Activated CD4-positive, CD25-positive, alpha-beta regulatory T cell treated with anti-CD3 and anti-CD28 coated beads, Interleukin-2, amount 50 U/mL, for 16 hours (primary cell): ENCODE data around the gene HES4.

ENCODE experiments used
- DNase-seq: peaks from one replicate; pipeline ENCODE4 v3.0.0-alpha.2; 2020; ENCODE audit warnings: low read depth, low spot score

The HES4 gene

DNA sequence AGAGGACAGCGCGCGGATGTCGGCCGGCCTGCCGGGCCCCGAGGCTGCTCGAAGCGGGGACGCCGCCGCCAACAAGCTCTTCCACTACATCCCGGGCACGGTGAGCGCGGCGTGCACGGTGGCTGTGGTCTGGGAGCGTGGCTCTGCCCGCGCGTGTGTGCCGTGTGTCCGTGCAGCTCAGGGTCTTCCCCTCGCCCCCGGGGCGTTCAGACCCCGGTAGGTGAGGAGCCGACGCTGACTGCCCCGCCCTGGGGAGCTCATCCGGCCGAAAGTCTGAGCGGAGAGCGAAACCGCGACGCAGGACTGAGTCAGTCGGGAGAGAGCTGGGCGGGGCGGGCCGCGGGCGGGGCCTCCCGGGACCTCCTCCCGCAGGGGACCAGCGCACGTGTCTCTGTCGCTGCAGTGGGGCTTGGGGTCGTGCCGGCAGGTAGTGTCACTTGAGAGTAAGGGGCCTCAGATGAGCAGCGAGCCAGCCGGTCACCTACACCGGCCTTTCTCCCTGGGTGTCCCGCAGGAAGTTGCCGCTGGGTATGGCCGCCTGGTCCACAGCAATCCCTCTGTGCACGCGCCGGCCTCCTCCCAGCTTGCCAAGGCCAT, 33.1 kb downstream of the HES4 start:
- DNase-seq = peak; percentile 61

DNA sequence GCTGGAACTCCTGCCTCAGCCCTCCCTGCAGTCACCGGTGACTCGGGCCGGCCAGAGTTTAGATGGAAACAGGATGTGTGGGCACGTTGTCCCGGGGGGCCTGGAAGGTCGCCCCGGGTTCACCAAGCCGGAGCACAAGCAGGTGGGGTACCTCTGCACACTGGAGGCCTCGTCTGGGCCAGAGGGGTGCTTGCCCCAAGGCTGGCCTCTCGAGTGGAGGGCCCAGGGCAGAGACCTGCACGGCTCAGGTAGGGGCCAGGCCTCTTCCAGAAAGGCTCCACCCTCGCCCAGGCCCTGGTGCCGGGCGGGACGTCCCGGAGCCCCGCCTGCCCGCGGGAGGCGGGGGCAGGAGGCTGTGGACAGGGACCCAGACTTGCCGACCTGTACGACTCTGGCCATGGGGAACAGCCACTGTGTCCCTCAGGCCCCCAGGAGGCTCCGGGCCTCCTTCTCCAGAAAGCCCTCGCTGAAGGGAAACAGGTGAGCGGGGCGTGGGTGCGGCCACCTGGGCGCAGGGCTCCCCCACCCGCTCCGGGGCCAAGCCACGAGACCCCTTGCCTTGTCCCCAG, 33.7 kb downstream of the HES4 start, which contains the start of gene PLEKHN1:
TSS of gene PLEKHN1 (plus strand) at position 348 of the 569 bp plus-strand sequence. CDS start at position 398, 50 bp downstream.
- no peak for DNase-seq

DNA sequence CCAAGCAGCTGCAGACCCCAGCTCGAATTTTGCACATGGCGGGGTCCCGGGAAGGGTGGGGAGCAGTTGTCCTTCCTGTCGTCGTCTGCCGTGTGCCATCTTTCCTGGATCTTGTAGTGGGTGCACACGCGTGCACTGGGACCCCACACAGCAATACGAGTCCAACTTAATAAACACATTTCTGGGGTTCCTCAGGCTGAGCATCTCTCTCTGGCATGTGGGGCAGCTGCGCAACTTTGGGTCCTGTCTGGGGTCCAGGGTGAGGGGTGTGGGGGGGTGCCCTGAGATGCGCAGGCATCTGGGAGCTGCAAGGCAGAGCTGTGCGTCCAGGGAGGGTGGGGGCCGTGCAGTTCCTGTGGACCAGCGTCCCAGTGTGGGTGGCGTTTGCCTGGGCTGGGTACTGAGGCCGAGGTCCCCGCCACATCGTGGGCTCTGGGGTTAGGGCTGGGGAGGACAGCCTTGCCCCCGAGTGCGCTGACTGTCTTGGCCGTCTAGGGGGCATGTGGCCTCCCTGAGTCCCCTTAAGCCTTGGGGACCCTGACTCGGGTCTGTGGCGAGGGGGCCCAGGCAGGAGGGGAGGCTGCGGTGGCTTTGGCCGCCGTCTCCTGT, 34.3 kb downstream of the HES4 start:
- no peak for DNase-seq

DNA sequence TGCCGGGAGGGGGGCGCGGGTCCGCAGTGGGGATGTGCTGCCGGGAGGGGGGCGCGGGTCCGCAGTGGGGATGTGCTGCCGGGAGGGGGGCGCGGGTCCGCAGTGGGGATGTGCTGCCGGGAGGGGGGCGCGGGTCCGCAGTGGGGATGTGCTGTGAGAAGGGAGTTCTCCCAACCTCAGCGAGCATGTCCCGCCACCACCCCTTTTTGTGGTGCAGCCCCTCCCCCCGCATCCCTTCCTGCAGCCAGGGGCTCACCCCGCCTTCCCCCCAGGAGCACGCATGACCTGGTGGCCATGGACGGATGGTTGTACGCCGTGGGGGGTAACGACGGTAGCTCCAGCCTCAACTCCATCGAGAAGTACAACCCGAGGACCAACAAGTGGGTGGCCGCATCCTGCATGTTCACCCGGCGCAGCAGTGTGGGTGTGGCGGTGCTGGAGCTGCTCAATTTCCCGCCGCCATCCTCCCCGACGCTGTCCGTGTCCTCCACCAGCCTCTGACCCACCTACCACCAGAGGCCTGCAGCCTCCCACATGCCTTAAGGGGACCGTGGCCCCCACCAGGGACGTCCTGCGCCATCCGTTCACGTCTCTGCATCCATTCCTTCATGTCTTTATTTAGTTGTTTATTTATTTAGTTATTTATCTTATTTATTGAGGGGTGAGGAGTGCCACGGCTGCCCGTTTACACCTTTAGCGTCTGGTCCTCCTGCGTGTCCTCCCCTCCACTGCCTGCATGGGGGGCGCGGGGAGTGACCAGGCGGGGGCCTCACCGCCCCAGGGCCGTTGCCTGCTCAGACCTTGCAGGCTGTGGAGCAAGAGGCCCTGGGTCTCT, 35.0 kb downstream of the HES4 start:
- DNase-seq = no peak

DNA sequence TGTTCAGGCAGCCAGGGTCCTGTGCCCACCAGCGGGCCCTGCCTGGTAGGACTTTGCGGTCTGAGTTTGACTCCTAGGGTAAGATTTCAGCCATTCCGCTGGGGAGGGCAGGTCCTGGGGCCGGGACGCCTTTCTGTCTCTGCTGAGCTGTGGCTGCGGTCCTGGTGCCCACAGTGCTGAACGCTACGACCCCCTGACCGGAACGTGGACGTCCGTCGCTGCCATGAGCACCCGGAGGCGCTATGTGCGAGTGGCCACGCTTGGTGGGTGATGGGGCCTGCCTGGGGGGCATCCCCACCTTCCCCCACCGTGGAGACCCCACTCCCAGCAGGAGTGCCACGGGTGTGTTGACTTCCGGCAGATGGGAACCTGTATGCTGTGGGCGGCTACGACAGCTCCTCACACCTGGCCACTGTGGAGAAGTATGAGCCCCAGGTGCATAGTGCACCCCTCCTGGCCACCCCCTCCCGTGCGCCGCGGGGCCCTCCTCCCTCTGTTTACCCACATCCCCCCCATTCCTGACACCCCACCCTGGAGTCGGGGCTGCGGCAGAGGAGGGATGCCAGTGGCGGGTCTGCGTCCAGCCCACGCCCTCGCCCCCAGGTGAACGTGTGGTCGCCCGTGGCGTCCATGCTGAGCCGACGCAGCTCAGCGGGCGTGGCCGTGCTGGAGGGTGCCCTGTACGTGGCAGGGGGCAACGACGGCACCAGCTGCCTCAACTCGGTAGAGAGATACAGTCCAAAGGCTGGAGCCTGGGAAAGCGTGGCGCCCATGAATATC, 36.0 kb downstream of the HES4 start:
- no peak for DNase-seq

DNA sequence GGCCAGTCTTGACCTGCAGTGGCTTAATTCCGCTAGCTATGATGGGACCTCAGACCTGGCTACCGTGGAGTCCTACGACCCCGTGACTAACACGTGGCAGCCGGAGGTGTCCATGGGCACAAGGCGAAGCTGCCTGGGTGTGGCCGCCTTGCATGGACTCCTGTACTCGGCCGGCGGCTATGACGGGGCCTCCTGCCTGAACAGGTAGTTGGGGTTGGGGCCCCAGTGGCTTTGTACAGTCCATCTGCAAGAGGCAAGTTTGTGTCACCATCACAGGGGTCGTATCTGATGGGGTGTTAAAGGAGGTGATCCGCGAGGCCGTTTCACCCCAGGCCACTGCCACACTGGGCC, 36.6 kb downstream of the HES4 start:
- no peak for DNase-seq

DNA sequence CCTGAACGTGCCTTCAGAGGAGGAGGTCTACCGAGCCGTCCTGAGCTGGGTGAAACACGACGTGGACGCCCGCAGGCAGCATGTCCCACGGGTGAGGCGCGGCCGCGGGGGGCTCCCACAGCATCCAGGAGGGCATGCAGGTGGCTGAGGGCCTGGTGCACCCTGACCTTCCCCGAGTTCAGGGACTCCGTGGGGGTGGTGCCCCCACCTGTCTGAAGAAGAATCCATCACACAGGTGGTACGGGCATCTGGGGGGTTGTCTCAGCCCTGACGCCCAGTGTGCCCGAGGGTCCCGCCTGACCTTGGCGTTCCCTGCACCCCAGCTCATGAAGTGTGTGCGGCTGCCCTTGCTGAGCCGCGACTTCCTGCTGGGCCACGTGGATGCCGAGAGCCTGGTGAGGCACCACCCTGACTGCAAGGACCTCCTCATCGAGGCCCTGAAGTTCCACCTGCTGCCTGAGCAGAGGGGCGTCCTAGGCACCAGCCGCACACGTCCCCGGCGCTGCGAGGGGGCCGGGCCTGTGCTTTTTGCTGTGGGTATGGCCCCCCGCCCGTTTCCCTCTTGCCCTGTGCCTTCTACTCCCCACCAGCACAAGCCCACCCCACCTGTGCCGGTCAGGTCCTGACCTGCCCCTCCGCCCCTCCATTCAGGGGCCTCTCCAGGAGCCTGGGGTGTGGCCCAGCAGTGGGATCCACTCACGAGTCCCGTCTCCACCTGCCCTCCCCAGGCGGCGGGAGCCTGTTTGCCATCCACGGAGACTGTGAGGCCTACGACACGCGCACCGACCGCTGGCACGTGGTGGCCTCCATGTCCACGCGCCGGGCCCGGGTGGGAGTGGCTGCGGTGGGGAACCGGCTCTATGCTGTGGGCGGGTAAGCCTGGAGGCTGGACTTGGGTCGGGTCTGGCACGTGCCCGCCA, 37.3 kb downstream of the HES4 start:
- no peak for DNase-seq

DNA sequence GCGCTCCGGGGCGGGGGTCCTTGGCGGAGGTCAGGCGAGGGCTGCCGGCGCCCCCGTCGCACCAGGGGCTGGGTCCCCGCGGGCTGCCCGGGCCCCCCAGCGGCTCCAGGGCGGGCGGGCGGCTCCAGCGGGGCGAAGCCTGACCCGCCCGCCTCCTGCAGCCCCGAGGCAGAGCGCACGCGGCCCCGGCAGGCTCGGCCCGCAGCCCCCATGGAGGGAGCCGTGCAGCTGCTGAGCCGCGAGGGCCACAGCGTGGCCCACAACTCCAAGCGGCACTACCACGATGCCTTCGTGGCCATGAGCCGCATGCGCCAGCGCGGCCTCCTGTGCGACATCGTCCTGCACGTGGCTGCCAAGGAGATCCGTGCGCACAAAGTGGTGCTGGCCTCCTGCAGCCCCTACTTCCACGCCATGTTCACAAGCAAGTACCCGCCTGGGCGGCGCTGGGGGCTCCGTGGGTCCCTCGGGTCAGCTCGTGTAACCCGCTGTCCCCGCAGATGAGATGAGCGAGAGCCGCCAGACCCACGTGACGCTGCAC, 38.7 kb downstream of the HES4 start:
- DNase-seq = no peak

DNA sequence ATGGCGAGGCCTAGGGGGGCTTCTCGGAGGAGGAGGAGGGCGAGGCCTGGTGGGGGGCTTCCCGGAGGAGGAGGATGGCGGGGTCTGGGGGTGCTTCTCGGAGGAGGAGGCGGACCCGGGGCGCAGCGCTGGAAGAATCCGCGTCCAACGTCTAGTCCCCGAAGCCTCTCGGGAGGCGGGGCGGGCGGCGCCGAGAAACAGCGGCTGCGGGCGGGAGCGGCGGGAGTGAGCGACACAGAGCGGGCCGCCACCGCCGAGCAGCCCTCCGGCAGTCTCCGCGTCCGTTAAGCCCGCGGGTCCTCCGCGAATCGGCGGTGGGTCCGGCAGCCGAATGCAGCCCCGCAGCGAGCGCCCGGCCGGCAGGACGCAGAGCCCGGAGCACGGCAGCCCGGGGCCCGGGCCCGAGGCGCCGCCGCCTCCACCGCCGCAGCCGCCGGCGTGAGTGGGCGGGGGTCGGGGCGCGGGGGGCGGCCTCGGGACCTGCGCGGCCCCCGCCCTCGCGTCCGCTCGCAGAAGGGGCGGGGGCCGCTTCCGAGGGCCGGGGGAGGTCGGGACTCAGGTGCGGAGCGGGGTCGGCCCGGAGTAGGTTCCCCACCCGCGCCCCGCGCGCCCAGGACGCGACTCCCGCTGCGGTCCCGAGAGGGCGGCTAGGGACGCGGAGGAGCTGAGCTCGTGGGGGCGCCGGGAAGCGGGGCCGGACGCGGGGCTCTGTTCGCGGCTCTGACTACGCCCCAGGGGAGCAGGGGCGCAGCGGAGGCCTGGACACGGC, 39.4 kb downstream of the HES4 start, which contains the start of gene KLHL17:
TSS of gene KLHL17 (plus strand) at position 222 of the 769 bp plus-strand sequence. CDS start at position 332, 110 bp downstream.
- peak; percentile 61 for DNase-seq

DNA sequence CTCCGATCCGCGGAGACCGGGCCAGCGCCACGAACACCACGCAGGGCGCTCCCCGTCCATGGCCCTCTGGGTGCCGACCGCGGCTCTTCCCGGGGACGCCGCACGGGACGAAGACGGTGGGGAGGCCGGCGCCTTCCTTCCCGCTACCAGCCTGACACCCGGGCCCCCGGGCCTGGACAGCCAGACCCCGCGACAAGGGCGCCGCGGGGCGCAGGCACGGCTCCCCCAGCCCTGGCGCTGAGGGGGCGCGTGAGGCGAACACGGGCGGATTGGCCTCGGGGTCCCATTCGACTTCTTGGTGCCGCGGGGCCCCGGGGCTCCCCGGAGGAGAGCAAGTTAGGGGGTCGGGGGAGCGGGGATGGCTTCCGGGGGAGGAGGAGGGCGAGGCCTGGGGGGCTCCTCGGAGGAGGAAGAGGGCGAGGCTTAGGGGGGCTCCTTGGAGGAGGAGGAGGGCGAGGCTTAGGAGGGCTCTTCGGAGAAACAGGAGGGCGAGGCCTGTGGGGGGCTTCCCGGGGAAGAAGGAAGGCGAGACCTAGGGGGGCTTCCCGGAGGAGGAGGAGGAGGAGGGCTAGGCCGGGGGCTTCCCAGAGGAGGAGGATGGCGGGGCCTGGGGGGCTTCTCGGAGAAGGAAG, 40.0 kb downstream of the HES4 start:
- no peak for DNase-seq

DNA sequence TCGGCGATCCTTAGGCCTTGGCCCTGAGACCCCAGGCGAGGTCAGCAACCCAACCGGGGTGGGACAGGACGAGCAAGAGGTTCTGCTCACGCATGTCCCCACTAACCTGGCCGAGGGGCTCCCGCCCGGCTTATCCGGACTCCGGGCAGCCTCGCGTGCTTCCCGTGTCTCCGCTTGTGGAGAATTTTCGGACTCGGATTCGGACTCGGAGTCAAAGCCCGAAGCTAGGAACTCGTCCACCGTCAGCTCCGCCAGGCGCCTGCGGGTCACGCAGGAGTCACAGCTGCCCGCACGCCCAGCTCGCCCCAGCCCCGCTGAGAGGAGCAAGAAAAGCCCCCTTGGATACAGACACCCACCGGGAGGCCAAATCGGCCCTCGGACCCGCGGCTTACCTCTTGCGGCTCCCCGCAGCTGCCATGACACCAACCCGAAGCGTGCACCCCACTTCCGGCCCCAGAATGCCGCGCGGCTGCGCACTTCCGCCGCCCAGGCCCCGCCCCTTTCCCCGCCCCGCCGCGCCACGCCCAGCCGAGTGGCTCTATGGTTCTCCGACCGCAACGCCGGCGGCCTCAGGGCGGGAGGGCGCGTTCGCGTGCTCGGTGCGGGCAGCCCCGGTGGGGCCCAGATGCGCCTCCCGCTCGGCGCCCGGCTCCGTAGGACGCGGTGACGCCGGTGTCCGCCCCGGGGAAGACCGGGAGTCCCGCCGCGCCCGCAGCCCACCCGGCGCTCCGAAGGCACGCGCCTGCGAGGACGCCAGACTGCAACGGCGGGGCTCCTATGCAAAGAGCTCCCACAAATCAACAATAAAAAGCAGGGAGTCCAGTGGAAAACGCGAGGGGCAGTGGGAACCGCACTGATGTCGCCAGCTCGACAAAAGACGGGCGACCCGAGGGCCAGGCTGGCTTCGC, 40.8 kb downstream of the HES4 start, which contains the start of gene NOC2L:
TSS of gene NOC2L (minus strand) at position 434 of the 908 bp plus-strand sequence. CDS start at position 418, 16 bp downstream.
- DNase-seq = peak; percentile 92

DNA sequence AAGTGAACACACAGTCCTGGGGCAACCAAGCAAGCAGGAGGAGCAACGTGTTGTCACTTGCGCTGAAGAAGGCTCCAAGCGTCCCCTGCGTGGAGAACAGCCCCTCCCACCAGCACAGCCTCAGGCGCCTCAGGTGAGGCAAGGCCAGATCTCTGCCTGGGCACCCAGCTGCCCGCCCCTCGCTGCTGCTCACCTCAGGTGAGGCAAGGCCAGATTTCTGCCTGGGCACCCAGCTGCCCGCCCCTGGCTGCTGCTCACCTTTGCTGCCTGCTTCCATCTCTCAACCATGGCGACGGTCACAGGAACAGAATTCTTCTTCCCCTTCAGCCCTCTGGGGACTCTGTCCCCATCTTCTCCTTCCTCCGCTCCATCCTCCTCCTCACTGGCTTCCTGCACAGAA, 43.3 kb downstream of the HES4 start:
- no peak for DNase-seq

DNA sequence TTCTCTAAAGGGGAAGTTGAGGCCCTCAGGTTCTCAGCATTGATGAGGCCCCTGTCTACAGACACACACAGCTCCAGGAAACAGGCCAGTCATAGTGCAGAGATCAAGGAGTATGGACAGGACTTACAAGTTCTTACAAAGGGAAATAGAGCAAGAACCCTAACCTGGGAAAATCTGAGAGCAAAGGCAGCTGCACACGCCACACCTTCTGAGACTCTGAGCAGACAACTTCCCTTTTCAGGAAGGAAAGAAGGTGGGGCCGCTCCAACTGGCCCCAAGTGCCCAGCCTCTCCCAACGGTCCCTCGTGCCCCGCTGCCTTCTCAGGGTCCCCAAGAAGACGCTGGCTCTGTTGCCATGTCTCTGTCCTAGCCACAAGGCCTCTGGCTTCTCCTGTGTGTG, 44.4 kb downstream of the HES4 start:
- DNase-seq = no peak

DNA sequence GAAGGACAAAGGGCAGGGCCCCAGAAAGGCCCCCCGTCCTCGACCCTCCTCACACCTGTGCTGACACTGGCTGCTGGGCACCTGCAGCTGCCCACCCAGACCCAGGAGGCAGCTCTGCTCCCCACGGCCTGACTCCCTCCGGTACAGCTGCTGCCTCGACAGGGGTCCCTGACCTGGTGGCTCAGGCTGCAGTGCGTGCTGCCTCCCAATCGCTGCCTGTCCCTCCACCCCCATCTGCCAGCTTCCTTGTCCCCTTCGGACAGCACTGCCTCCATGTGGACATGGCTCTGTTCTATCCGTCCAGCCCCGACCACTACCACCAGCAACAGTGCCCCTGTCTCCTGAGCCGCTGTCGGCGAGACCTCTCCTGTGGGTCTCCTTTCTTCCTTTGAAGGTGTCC, 45.0 kb downstream of the HES4 start:
- no peak for DNase-seq

DNA sequence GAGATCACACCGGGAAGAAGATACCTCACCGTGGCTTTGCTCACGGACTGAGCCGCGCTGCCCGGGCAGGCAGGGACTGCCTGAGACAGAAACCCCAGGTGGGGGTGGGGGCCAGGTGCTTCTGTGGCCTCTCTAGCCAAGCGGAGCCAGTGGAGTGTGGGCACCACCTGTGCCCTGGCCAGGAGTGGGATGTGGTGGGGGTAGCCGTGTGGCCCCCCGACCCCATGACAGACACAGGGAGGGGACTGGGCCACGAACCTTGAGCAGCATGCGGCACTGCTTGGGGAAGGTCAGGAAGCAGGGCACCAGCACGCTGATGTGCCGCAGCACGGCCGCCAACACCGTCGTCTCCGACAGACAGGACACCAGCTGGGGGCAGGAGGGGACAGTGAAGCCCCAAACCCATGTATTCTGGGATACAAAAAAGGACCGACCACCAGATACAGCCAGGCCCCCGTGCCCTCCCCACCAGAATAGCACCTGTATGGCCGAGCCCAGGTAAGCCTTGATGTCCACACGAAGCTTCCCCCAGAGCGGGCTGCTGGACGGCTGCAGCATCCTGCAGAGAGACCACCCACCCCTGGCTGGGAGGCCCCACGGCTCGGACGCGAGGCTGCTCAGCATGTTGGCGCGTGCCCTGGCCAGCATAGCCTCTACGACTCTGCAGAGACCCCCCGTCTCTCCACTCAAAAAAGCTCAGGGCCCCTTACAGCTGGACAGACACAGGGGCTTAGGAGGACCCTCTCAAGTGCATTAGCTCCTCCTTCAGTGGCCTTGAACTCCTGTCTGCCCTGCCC, 46.2 kb downstream of the HES4 start:
- DNase-seq = no peak

DNA sequence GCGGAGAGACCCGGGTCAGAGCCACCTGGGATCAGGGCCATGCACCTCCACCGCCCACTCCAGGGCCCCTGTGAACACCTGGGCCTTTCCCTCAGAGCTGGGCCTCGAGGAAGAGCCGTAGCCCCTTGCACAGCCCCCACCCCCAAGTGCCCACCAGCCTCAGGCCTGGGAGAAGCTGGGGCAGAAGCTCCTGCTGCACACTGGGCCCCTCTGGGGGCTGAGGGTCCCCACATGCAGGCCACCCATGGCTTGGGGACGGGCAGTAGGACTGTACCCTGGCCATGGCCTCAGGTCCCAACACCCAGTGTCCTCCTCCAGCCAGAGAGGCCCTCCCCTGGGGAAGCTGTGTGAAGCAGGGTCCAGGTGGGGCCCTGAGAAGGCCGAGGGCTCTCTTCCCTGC, 47.3 kb downstream of the HES4 start:
- DNase-seq = no peak

DNA sequence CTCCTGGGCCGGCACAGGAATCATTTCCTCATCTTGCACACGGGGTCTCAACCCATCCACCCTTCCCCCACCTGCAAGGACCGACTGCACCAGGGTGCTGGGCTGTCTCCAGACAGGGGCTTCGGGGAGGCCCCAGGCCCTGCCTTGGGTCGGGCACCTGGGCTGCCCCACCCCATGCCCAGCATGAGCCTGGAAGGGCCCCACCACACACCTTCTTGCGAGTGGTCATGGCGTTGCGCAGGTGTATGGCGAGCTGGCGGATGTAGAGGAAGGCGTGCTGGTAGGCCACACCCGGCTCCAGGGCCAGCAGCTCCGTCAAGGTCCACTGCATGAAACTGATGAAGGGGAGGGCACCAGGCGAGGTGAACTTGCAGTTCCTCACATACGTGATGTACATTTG, 47.7 kb downstream of the HES4 start:
- DNase-seq = no peak
